Keratinocyte (primary cell): ENCODE data around the gene CACNA1C.
A peak's percentile ranks its signal among the peaks of the same experiment; 100 is the strongest.

Source experiments
- CTCF ChIP-seq, 3 experiments: IDR thresholded peaks in 1 of 3; conservative IDR thresholded peaks in 1 of 3; optimal IDR thresholded peaks in 1 of 3; 2 replicates in 2 of 3; 3 replicates in 1 of 3; pipeline versions ENCODE3 to v1.5.1; 2011; ENCODE audit warnings: low read length in 3 of 3, mild to moderate bottlenecking in 3 of 3, moderate library complexity in 2 of 3, control low read depth in 1 of 3, inconsistent platforms in 1 of 3; ENCODE audit not compliant: insufficient read depth in 2 of 3; ENCODE audit errors: extremely low read depth in 1 of 3
- EZH2 ChIP-seq: IDR thresholded peaks from one replicate; pipeline ENCODE4 v1.6.1; 2012; ENCODE audit warnings: inconsistent platforms, mild to moderate bottlenecking, low read length, moderate library complexity

GRCh38 chr12:2682296-2683251, 629.8 kb downstream of the CACNA1C start:
- TF ChIP-seq CTCF (optimal IDR thresholded peaks at IDR 0.05 in 1 of 3, IDR thresholded peaks at IDR 0.05 in 1 of 3, conservative IDR thresholded peaks at IDR 0.05 in 1 of 3; ENCODE audit: extremely low read depth in 1 of 3, insufficient read depth in 2 of 3, low read length in 3 of 3) (peak; percentile 32 to 55 (median 46)), EZH2 (no peak)
